GM10266 (cell line): ENCODE measurements around the gene SAMD4A.

Experiments
- DNase-seq: peaks from one replicate; pipeline ENCODE4 v3.0.0; 2012; ENCODE audit errors: extremely low spot score
- CTCF ChIP-seq: IDR thresholded peaks from 2 replicates; pipeline ENCODE4 v1.5.1; 2012; ENCODE audit warnings: mild to moderate bottlenecking, low read depth; ENCODE audit not compliant: control insufficient read depth, insufficient read depth; ENCODE audit errors: missing control alignments

Gene SAMD4A

GRCh38 chr14:54716862-54717261 lies 149.9 kb downstream of the SAMD4A start:
- no peak for TF ChIP-seq CTCF

GRCh38 chr14:54718046-54718445 lies 151.1 kb downstream of the SAMD4A start:
- no peak for TF ChIP-seq CTCF
- DNase-seq, result no peak

More at GRCh38 chr14:54716862-54717261, 149.9 kb downstream of the SAMD4A start:
- DNase-seq, result no peak

- DNase-seq, result no peak
- no peak for TF ChIP-seq CTCF
Measured at GRCh38 chr14:54719406-54719805, 152.5 kb downstream of the SAMD4A start.

GRCh38 chr14:54722791-54723432 lies 156.0 kb downstream of the SAMD4A start:
- DNase-seq, result peak; percentile 26
- peak; percentile 58 for TF ChIP-seq CTCF

GRCh38 chr14:54724123-54724522 lies 157.2 kb downstream of the SAMD4A start:
- TF ChIP-seq CTCF, result no peak
- DNase-seq, result no peak

GRCh38 chr14:54724676-54725325 lies 157.9 kb downstream of the SAMD4A start:
- TF ChIP-seq CTCF, result no peak
- no peak for DNase-seq

- no peak for TF ChIP-seq CTCF
- DNase-seq, result no peak
Measured at GRCh38 chr14:54725998-54726397, 159.1 kb downstream of the SAMD4A start.
